ENCODE data around the gene SPO11.

Gene SPO11

DNA sequence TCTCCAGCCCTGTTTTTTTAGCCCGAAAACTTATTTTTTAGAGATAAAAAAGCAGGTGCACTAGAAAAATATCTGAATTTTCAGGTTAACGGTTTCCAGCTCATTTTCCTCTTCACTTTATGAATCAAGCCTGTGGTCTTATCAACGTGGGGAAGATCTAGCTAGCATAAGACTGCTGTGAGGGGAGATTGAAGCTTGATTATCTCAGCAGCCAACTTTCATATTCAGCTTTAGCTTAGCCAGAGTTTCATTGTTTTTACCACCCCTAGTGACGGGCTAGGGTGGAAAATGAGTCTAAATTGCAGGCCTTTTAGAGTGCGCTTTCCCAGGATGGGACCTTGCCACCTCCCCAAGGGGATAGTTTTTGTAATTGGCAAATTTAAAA is 49.7 kb downstream of the SPO11 start:
- DNase-seq: no peak

DNA sequence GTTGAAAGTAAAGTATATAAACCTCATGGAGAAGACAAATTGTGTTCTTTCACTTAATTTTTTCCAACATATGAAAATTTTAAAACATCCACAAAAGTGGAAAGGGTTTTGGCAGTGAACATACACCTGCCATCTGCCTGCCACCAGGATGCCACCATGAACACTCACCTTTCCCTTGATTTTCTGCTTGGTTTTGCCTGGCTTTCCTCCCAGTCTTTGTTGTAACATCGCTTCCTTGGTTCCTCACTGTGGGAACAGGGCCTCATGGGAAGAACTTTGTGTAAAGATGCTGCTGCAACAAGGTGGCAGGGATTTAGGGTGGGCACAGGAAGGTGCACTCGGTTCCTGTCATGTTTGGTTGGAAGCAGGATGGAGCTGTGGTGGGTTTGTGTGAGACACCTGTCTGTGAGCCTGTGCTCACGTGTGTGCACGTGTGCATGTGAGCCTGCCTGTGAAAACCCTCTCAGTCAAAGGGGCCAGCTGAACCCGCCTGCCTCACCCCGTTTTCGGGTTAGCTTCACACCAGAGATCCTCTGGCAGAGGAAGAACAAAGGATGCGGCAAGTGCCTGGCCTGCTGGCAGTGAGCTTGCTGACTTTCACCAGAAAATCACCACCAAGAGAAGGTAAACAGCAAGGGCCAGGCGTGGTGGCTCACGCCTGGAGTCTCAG is 50.6 kb downstream of the SPO11 start:
- DNase-seq: peak in 1 of 2 experiments; percentile 12

DNA sequence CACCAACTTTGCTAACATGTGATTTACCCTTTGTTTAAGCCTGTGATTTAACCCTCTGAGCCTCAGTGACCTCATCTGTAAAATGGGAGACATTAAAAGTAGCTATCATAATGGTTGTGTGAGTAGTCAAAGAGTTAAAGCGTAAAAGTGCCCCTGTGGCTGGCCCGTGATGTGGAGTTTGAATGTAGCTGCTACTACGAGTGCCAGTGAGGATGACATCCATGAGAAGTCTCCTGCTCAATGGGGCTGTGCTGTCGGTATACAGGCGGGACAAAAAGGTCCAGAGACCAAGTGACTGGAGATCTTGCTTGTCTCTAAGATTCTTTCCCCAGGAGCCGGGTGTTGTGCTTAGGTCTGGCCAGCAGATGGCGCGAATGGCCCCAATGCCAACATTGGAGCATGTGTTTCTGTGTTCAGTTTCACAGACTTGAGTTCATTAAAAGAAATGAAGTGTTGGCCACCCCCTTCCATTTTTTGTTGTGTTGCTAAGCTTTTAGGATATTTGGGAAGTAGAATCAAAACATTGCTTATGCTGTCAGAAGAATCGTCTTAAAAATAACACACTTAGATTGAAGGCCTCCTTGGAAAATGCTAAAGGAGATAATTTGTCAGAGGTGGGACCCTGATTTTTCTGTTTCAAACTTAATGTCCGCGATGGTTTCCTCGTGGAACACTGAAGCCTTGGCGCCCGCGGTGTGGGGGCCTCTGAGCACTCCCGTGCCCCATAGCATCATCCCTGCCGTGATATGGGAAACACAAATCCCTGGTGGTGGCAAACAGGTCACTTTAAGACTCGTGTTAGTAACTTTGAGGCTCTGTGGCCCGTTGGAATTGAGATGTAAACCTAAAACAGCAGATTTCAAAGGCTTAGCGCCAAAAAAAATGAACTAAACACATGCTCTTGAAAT is 52.2 kb downstream of the SPO11 start:
- peak in 1 of 2 experiments; percentile 60 for DNase-seq

DNA sequence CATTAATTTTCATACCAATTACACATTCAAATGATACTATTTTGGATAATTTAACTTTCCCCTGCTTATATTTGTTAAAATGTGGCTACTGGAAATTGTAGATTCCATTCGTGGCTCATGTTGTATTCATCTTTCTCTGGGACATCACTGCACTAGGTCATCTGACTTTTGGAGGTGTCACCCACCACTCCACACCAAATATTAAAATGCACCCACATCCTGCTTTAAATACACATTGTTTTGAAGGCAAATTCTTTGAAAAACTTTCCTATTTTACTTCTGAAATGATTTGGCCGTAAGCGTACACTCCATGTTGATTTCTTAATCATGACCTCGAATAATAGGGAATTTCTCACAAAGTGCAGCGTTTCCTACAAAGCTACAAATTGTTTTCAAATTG is 52.9 kb downstream of the SPO11 start:
- no peak for DNase-seq

DNA sequence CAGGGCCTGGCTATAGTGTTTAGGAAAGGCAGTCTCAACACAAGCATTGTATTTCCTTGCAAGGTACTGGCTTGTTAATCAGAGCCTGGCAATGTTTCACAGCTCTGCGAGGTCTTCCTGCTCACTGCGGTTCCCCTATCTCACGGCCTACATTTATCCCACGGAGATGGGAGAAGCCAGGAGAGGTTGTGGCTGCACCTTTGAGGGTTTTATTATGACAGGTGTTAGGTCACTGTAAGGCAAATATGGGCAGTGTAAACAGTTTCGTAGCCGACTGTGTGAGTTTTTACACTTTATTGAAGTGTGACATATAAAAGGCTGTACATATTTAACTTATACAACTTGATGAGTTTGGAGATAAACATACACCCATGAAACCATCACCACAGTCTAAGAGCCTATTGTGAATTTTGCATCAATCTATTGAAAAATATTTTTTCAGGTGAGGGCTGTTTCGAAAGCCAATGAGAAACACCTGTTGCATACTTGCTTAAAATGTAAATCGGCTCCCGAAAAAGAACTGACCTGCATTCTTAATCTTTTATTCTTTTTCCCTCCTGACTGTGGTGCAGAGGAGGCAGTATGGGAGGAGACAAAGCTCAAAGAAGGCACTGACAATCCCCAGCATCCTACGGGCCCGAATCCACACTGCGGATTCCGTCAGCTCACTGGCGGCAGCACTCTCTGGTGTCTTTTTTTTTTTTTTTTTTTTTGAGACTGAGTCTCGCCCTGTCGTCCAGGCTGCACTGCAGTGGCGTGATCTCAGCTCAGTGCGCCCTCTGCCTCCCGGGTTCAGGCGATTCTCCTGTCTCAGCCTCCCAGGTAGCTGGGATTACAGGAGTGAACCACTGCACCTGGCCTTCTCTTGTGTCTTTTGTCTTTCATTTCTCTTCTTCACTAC is 54.1 kb downstream of the SPO11 start:
- no peak for DNase-seq

DNA sequence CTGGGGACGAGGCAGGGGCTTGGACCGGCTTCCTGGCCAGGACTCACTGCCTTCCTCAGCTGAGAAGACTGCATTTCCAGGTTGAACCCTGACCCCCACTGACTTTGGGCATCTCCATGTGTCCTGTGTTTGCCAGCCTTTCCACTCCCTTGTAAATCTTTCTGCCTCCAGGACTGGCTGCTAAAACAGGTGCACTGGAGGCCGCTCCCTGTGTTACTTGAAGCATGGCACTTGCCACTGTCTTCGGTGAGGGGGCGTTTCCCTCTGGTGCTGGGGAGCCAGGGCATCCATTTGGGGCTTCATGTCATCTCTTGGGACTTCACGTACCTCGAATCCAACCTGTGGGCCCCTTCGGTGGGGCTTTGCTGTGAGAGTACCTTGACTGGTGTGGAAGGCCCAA is 54.9 kb downstream of the SPO11 start:
- no peak for DNase-seq

DNA sequence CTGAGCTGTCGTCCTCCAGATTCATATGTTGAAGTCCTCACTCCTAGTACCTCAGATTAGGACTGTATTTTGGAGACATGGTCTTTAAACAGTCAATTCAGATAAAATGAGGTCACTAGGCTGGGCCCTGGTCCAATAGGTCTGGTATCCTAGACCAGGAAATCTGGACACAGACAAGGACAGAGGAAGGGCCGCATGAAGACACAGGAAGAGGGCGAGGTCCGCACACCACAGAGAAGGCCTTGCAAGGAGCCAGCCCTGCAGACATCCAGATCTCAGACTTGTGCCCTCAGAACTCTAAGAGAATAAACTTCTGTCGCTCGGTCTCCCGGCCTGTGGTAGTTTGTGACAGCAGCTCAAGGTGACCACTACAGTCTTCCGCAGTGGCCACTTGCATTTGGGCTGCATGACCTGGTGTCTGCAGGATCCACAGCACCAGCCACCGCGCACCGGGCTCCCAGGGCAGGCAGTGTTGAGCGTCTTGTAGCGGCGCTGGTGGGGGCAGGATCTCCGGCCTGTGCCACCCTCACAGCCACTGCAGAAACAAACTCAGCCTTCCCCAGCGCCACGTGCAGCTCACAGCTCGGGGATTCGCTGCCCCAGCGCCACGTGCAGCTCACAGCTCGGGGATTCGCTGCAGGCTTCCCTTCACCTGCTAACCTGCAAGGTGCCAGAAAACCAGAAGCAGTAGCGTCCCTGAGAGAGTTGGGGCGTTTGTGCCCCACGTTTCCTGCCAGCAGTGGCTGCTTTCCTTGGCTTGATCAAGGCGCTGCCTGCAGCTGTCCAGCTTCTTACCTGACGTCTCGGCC is 55.6 kb downstream of the SPO11 start:
- DNase-seq: no peak

DNA sequence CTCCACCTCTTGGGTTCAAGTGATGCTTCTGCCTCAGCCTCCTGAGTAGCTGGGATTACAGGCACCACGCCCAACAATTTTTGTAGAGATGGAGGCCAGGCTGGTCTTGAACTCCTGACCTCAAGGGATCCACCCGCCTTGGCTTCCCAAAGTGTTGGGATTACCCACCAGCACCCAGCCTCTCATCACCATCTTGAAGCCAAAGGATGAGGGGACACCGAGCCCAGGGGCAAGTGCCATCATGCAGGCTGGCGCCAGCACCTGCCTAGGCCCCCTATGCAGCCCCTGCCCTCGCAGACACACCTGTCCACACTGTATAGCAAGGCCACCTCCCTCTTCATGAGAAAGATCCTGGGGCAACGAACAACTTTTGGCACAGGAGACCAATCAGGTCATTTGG is 56.3 kb downstream of the SPO11 start:
- DNase-seq: no peak

DNA sequence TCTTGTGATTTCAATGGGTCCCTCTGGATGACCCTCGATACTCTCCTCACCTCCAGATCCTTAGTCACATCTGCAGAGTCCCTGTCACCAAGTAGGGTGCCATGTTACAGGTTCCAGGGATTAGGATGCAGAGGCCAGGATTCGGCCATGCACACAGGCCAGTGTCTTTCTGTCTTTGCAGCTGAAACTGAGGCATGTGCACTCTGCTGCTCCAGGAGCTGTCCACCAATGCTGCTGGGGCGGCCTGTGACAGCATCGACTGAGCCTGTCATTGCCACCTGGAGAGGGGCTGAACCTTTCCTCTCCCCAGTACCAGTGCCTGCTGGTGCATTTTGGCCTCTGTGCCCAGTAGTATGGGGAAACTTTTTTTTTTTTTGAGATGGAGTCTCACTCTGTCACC is 57.2 kb downstream of the SPO11 start:
- no peak for DNase-seq

DNA sequence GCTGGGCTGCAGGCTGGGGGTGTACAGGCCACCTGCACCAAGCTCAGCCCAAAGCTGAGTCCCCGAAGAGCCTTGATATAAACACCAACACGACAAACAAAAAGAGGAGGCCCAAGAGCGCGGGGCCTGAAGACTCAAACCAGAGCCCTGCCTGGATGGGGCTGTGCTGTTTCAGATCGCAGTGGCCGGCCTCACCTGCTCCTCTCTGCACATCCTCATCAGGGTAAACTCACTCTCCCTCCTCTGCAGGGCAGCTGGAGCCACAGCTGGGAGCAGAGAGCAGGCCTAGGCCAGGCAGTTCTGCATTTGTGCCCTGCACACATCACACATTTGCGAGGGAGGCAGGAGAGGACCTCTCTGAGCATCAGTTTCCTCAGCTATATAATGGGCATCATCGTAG is 57.9 kb downstream of the SPO11 start:
- DNase-seq: no peak

DNA sequence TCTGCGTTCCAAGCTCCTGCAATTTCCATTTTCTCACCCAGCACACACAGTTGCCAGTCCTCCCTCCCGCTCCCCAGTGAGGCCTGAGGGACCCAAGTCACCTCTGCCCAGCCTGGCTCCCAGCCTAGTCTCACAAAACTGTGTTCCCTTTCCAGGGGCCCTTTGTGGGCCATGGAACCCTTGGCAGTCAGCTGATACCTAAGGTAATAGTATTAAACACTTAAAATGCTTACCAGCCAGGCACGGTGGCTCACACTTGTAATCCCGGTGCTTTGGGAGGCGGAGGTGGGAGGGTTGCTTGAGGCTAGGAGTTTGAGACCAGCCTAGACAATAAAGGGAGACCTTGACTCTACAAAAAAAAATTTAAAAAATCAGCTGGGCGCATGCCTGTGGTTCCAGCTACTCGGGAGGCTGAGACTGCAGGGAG is 58.4 kb downstream of the SPO11 start:
- no peak for DNase-seq

DNA sequence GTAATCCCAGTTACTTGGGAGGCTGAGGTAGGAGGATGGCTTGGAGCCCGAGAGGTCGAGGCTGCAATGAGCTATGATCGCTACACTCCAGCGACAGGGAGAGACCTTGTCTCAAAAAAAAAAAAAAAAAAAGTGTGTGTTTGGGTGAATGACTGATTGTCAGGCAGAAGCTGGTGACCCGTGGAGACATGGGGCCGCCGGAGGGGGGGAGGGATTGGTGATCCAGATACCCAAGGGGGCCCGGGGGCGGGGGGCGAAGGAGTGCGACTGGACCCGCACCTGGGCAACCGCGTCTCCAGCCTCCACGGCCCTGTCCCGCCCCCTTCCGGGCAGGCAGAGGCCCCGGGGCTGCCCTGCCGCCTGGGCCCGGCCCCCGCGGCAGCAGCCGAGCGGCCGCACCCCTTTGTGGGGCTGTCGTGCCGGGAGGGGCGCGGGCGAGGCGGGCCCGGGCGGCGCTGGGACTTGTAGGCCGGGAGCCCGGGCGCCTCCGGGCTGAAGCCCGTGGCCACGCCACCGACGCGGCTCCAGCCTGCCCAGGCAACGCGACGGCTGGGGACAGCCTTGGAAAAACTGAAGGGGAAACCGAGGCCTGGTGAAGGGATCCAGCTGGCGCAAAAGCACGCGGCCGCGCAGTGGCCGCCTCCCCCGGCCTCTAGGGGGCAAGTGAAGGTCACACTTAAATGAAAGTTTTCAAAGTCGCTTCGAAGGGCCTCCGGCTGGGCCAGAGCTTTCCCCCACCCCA is 59.5 kb downstream of the SPO11 start:
- DNase-seq: no peak

DNA sequence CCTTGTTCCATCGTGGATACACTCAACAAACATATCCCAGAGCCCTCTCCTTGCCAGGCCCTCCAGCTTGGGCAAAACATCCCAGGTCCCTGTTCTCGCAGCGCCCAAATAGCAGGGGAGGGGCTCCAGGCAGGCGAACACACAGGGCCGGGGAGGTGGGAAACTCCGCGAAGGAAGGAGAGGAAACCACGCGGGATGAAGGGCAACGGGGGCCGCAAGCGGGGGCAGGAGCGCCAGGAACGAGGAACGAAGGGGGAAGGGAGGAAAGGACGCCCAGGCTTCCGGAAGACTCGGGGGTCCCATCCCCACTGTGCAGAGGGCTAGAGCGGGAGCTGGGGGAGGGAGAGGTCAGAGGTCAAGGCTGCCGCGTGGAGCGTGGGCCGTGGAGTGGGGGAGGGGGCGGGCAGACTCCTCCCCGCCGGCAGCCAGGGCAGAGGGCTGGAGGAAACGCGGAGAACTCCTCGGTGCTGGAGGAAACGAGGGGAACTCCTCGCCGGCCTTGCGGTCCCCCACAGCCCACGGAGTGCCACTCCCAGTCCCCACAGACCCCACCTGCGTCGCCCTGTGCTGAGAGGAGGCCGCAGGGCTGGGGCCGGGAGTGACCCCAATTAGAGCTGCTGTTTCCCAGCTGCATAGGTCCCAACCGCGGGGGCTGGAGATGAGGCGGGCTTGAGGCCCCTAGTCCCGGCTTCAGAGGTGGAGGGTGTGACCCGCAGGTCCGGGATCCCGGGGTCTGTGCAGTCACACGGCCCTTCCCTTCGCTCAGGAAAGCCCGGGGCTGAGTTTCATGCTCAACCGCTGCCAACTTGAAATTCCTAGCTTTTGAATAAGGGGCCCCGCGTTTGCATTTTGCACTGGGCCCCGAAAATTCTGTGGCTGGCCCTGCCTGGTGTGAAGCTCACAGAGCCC is 60.3 kb downstream of the SPO11 start:
- DNase-seq: no peak

DNA sequence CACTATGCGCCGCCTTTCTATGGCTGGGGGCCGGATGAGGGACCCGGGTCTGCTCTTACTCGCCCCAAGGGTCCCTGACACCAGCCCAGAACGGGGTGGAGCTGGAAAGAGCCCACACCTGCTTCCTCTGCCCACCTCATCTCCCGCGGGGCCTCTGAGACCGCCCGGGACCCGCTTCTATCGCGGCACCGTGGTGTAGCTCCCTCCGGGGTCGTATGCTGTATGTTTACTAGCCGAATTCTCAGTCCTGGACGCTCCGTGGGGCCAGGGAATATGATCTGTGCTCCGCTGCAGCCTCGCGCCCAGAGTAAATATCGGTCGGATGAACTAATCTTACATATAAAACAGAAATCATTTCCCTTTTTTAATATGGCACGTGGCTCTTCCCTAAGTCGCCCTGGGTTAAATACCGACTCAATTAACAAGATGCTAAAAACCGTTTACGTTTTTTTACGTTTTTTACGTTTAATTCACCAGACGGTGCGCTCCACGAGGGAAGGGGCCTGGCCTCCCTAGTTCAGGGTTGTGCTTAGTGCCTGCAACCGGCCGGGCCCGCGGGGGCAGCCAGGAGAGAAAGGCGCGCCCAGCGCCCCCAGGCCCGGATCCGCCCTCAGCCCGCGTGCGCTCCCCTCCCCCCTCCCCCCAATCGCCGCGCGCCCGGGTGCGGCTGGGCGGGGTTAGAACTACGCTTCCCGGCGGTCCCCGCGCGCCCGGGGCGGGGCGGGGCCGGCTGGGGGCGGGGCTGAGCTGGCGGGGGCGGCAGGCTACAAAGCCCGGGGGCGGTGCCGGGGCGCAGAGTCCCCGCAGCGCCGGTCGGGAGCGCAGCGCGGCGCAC is 61.2 kb downstream of the SPO11 start, which contains the start of gene RBM38:
Gene RBM38, plus strand, starts transcription at position 793 of the 835 bp plus-strand sequence. CDS start 186 bp downstream, outside the sequence.
- DNase-seq: no peak

DNA sequence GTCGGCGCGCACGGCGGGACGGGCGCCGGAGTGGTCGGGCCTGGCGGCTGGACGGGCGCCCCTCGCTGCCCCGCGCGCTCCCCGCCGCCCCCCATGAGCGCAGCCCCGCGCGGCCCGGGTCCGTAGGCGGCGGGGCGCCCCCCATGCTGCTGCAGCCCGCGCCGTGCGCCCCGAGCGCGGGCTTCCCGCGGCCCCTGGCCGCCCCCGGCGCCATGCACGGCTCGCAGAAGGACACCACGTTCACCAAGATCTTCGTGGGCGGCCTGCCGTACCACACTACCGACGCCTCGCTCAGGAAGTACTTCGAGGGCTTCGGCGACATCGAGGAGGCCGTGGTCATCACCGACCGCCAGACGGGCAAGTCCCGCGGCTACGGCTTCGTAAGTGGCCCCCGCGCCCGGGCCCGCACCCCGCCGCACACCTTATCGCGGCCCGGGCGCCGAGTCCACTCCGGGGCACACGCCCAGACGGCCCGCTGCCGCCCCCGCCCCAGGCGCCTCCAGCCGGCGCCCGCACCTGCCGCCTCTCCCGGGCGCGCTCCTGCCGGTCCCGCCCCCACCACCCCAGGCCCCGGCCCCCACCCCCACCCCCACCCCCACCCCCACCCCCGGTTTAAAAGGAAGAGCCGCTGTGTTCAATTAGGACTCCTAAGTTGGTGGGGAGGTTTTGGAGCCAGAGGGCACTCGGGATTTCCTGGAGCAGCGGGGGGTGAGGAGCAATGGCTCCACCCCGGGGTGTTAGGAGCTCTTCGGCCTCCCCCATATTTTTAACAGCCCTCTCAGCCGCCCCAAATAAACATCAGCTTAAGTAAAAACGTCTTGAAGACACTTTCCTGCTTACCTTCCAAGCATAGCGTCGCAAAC is 62.1 kb downstream of the SPO11 start:
- DNase-seq: no peak

DNA sequence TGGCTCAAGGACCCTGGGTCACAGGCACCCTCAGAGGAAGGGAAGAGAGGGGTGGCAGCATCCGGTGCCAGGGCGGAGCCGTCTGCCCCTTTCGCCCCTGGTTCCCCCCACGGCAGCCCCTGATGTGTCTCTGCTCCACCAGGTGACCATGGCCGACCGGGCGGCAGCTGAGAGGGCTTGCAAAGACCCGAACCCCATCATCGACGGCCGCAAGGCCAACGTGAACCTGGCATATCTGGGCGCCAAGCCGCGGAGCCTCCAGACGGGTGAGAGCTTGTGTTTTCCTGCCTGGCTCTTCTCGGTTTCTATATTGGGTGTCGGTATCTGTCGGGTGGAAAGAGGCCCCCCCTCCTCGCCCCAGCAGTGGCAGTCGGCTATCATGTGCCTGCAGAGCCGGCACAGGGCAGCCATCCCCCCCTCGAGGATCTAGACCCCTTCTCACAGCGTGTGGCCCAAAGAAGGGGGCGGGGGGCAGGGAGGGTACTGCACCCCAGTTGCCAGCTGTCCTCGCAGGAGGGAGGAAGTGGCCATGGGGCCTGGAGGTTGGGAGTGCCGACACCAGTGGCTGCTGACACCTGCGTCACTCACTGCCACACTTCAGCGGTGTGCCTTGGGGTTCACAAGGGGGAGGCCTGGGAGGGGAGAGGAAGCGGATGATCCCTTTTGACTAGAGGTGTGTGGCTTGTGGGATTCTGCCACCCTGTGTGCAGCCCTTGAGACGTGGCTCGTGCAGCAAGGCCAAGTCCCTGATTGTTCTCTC is 63.1 kb downstream of the SPO11 start:
- no peak for DNase-seq

Data from cerebellar nuclear complex (tissue), 1 donor.